Breast epithelium (tissue), 3 donors: ENCODE results near the gene TTC28.
"Not testable (repeated sequence)": the region's sequence is repeated elsewhere in the genome, so short reads cannot be mapped to it uniquely, and the experiment has no call there.

Source experiments
- CTCF ChIP-seq, 3 donors: fragments of 450-650 bp; IDR thresholded peaks; one replicate each; pipeline ENCODE4 v1.5.1; 2016 to 2017; ENCODE audit warnings: antibody characterized with exemption in 3 of 3, mild to moderate bottlenecking in 3 of 3, moderate library complexity in 3 of 3
- POLR2A ChIP-seq: fragments of 450-650 bp; IDR thresholded peaks from one replicate; pipeline ENCODE4 v1.6.1; 2016; ENCODE audit warnings: antibody characterized with exemption, mild to moderate bottlenecking, moderate library complexity

GRCh38 chr22:28566920-28567499 lies 112.6 kb downstream of the TTC28 start:
- TF ChIP-seq POLR2A; CTCF (IDR thresholded peaks at IDR 0.05): not testable (repeated sequence)
